Liver (tissue), 9 donors: Measurements from ENCODE around the gene GLRX. TPM values are rescaled to one million over a fixed set of nuclear protein-coding genes. Genes with fewer than 3 reads are reported as not detected.

ENCODE experiments used
- DNase-seq: peaks from one replicate; pipeline ENCODE4 v3.0.0-alpha.2; 2017; ENCODE audit warnings: low spot score
- H3K27ac ChIP-seq, 2 donors: one replicate each; pipeline ENCODE4 v1.7.0; 2013; ENCODE audit warnings: inconsistent platforms in 2 of 2, low read length in 2 of 2, control low read depth in 1 of 2, low read depth in 1 of 2, mild to moderate bottlenecking in 1 of 2
- H3K27me3 ChIP-seq, 4 donors: one replicate each; pipeline versions ENCODE4 v1.6.1 to v1.7.0; 2013; ENCODE audit warnings: low read length in 3 of 4, inconsistent platforms in 1 of 4, mild to moderate bottlenecking in 1 of 4, moderate library complexity in 1 of 4; ENCODE audit not compliant: control insufficient read depth in 4 of 4, insufficient read depth in 4 of 4
- H3K36me3 ChIP-seq, 4 donors: one replicate each; pipeline versions ENCODE4 v1.6.1 to v1.7.0; 2013; ENCODE audit warnings: low read length in 3 of 4, mild to moderate bottlenecking in 3 of 4, low read depth in 1 of 4, moderate library complexity in 1 of 4; ENCODE audit not compliant: control insufficient read depth in 4 of 4, insufficient read depth in 3 of 4
- H3K4me1 ChIP-seq, 4 donors: one replicate each; pipeline versions ENCODE4 v1.6.1 to v1.7.0; 2013; ENCODE audit warnings: low read length in 3 of 4, mild to moderate bottlenecking in 3 of 4, moderate library complexity in 1 of 4; ENCODE audit not compliant: control insufficient read depth in 4 of 4, insufficient read depth in 4 of 4
- H3K4me3 ChIP-seq, 3 donors: one replicate each; pipeline versions ENCODE4 v1.6.1 to v1.7.0; 2013; ENCODE audit warnings: low read length in 3 of 3, control low read depth in 1 of 3, low read depth in 1 of 3, mild to moderate bottlenecking in 1 of 3
- H3K9ac ChIP-seq, 2 donors: one replicate each; pipeline ENCODE4 v1.7.0; 2013; ENCODE audit warnings: low read length in 2 of 2, mild to moderate bottlenecking in 2 of 2, moderate library complexity in 2 of 2, control low read depth in 1 of 2, low read depth in 1 of 2
- H3K9me3 ChIP-seq, 4 donors: one replicate each; pipeline versions ENCODE4 v1.6.1 to v1.7.0; 2013; ENCODE audit warnings: low read length in 3 of 4; ENCODE audit not compliant: control insufficient read depth in 4 of 4
- EGR1 ChIP-seq, 2 donors: IDR thresholded peaks; 2 replicates each; pipeline ENCODE4 v1.6.1; 2016 to 2018; ENCODE audit warnings: antibody characterized with exemption in 2 of 2, low read depth in 2 of 2
- FOXA1 ChIP-seq: IDR thresholded peaks from 2 replicates; pipeline ENCODE4 v1.6.1; 2016; ENCODE audit warnings: antibody characterized with exemption
- FOXA2 ChIP-seq: IDR thresholded peaks from 2 replicates; pipeline ENCODE4 v1.6.1; 2016; ENCODE audit warnings: antibody characterized with exemption
- GABPA ChIP-seq, 2 donors: IDR thresholded peaks in 1 of 2; conservative IDR thresholded peaks in 1 of 2; 2 replicates each; pipeline ENCODE4 v1.6.1; 2016; ENCODE audit warnings: antibody characterized with exemption in 2 of 2, mild to moderate bottlenecking in 1 of 2, moderate library complexity in 1 of 2
- HNF4A ChIP-seq, 2 donors: conservative IDR thresholded peaks; 2 replicates each; pipeline ENCODE4 v1.6.1; 2016; ENCODE audit warnings: antibody characterized with exemption in 2 of 2, mild to moderate bottlenecking in 2 of 2
- HNF4G ChIP-seq: IDR thresholded peaks from 2 replicates; pipeline ENCODE4 v1.6.1; 2016; ENCODE audit warnings: antibody characterized with exemption
- JUND ChIP-seq, 2 donors: IDR thresholded peaks; 2 replicates each; pipeline ENCODE4 v1.6.1; 2016; ENCODE audit warnings: antibody characterized with exemption in 2 of 2
- RAD21 ChIP-seq, 2 donors: IDR thresholded peaks; 2 replicates each; pipeline ENCODE4 v1.6.1; 2016; ENCODE audit warnings: antibody characterized with exemption in 2 of 2, mild to moderate bottlenecking in 2 of 2
- REST ChIP-seq: IDR thresholded peaks from 2 replicates; pipeline ENCODE4 v1.6.1; 2016; ENCODE audit warnings: antibody characterized with exemption, mild to moderate bottlenecking
- RXRA ChIP-seq, 2 donors: IDR thresholded peaks; 2 replicates each; pipeline ENCODE4 v1.6.1; 2017 to 2018; ENCODE audit warnings: antibody characterized with exemption in 2 of 2, mild to moderate bottlenecking in 1 of 2
- SP1 ChIP-seq: IDR thresholded peaks from 2 replicates; pipeline ENCODE4 v1.6.1; 2018; ENCODE audit warnings: antibody characterized with exemption, mild to moderate bottlenecking
- TAF1 ChIP-seq: conservative IDR thresholded peaks from 2 replicates; pipeline ENCODE4 v1.6.1; 2016; ENCODE audit warnings: antibody characterized with exemption, mild to moderate bottlenecking
- ZBTB33 ChIP-seq: IDR thresholded peaks from 2 replicates; pipeline ENCODE4 v1.6.1; 2016; ENCODE audit warnings: antibody characterized with exemption
- WGBS: extraction: QIAGEN DNeasy Blood & Tissue Kit; methylation state at CpG from one replicate; pipeline ENCODE4 v1.1.7; 2013; 5-methylcytosine and 5-hydroxymethylcytosine counted together
- polyA plus RNA-seq, 2 donors: library from polyadenylated mRNA; stranded (reverse) in 1 of 2; unstranded in 1 of 2; fragments of 200-250 nt in 1 of 2; fragments of >200 nt in 1 of 2; fragmentation: Nextera tagmentation in 1 of 2; extraction: Ambion mirVana in 1 of 2; gene quantifications; one replicate each; pipeline versions ENCODE4 v1.2.1 to v1.2.3, GENCODE V29; 2013 to 2015
- total RNA-seq, 2 donors: library from RNA; depleted of rRNA; stranded (reverse); fragments of >200 nt; gene quantifications; one replicate each; pipeline ENCODE4 v1.2.3, GENCODE V29; 2014
- TF ChIP-seq, protein P1 (sequence below): IDR thresholded peaks from 2 replicates; pipeline ENCODE4 v1.6.1; 2016; ENCODE audit warnings: antibody characterized with exemption
- TF ChIP-seq, protein P2 (sequence below): IDR thresholded peaks from 2 replicates; pipeline ENCODE4 v1.6.1; 2016; ENCODE audit warnings: antibody characterized with exemption
- TF ChIP-seq, protein P3 (sequence below): fragments of 150-350 bp; IDR thresholded peaks from 2 replicates; pipeline ENCODE4 v1.5.1; 2017; ENCODE audit warnings: improper control_type of control experiment, low read depth, low read length; ENCODE audit not compliant: missing input control
- donor health status: healthy.
- donor health status: healthy.
- donor health status: healthy.
- donor health status: healthy.
- donor health status: healthy.

Gene GLRX
- total and polyA plus RNA-seq, 4 donors: 48.2 to 187 (median 107) TPM

DNA sequence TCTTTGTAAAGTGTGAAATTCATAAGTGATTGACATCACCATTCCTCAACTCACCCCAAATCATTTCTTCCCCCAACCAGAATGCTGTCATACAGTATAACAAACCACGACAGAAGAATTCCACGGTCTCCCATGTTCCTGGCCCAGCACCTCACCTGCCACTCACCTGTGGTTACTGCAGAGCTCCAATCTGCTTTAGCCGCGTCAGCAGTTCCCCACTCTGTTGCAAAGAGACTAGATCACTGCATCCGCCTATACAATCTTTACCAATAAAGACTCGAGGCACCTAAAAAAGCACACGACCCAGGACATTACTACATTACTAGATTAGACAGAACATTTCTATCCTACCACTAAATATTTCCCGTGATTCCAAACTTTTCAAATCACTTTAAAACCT, 6.2 kb downstream of the GLRX start:
- H3K4me1 ChIP-seq: peaks cover 5 to 50% (median 35%) of the 10 kb centered on the region in 4 donors
- H3K9me3 ChIP-seq: no peaks in the 10 kb centered on the region
- WGBS: 95% methylated on average over 8 of the region's 8 CpGs
- no peak overlapping the region for H3K4me3 ChIP-seq
- H3K27ac ChIP-seq: no peak overlapping the region
- H3K36me3 ChIP-seq: peaks cover 3 to 35% (median 26%) of the 10 kb centered on the region in 4 donors
- TF ChIP-seq, protein P1, sequence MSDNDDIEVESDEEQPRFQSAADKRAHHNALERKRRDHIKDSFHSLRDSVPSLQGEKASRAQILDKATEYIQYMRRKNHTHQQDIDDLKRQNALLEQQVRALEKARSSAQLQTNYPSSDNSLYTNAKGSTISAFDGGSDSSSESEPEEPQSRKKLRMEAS: no peak
- no peak for TF ChIP-seq RXRA (IDR thresholded peaks at IDR 0.05)
- TF ChIP-seq GABPA (IDR thresholded peaks at IDR 0.05 in 1 of 2, conservative IDR thresholded peaks at IDR 0.05 in 1 of 2): no peak
- TF ChIP-seq, protein P2, sequence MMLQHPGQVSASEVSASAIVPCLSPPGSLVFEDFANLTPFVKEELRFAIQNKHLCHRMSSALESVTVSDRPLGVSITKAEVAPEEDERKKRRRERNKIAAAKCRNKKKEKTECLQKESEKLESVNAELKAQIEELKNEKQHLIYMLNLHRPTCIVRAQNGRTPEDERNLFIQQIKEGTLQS: no peak
- TF ChIP-seq HNF4G: no peak
- no peak for TF ChIP-seq SP1
- TF ChIP-seq EGR1 (IDR thresholded peaks at IDR 0.05; ENCODE audit: low read depth in 2 of 2): no peak
- no peak for TF ChIP-seq TAF1
- TF ChIP-seq RAD21 (IDR thresholded peaks at IDR 0.05): no peak
- no peak for TF ChIP-seq HNF4A (conservative IDR thresholded peaks at IDR 0.05)
- TF ChIP-seq FOXA2: no peak
- no peak for TF ChIP-seq FOXA1
- no peak for TF ChIP-seq ZBTB33
- no peak for TF ChIP-seq REST
- no peak for TF ChIP-seq JUND (IDR thresholded peaks at IDR 0.05)
- DNase-seq: no peak
- no peak overlapping the region for H3K9ac ChIP-seq
- no peaks in the 10 kb centered on the region for H3K27me3 ChIP-seq

DNA sequence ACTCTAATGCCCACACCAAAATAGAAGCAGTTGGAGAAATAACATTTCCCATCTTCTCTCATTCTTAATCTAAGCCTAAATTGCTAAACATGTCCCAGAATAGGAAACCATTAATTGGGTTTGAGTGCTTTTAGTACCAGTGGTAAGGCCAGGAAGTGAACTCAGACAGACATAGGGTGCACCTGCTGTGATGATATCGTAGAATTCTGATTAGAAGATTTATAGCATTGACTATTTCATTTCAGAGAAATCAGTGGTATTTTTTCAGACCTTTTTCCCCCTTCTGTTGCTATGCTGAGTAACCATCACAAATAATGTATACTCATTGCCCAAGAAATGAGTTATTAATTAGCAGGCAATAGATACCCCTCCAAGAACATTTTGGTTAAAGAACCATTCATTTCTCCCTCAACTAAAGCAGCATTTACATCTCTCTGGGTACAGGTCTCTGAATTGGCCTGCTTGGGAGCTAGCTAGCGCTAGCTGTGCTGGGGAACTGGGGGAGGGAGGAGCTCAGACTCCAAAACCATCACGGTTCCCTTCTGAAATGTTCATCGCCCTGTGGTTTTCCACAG, 7.3 kb downstream of the GLRX start:
- Histone ChIP-seq H3K9me3 (no peaks in the 10 kb centered on the region), H3K27me3 (no peaks in the 10 kb centered on the region), H3K4me1 (peaks cover 5 to 53% (median 41%) of the 10 kb centered on the region in 4 donors), H3K36me3 (peaks cover 3 to 35% (median 26%) of the 10 kb centered on the region in 4 donors), H3K4me3 (no peak overlapping the region), H3K9ac (no peak overlapping the region), H3K27ac (no peak overlapping the region)
- DNase-seq: no peak
- WGBS: 73% methylated on average over 4 of the region's 4 CpGs
- TF ChIP-seq FOXA2 (no peak), HNF4A (conservative IDR thresholded peaks at IDR 0.05) (no peak), TAF1 (no peak), HNF4G (no peak), ZBTB33 (no peak), JUND (IDR thresholded peaks at IDR 0.05) (no peak), REST (no peak), EGR1 (IDR thresholded peaks at IDR 0.05; ENCODE audit: low read depth in 2 of 2) (no peak), RAD21 (IDR thresholded peaks at IDR 0.05) (no peak), FOXA1 (no peak), GABPA (IDR thresholded peaks at IDR 0.05 in 1 of 2, conservative IDR thresholded peaks at IDR 0.05 in 1 of 2) (no peak)
- TF ChIP-seq, protein P3, sequence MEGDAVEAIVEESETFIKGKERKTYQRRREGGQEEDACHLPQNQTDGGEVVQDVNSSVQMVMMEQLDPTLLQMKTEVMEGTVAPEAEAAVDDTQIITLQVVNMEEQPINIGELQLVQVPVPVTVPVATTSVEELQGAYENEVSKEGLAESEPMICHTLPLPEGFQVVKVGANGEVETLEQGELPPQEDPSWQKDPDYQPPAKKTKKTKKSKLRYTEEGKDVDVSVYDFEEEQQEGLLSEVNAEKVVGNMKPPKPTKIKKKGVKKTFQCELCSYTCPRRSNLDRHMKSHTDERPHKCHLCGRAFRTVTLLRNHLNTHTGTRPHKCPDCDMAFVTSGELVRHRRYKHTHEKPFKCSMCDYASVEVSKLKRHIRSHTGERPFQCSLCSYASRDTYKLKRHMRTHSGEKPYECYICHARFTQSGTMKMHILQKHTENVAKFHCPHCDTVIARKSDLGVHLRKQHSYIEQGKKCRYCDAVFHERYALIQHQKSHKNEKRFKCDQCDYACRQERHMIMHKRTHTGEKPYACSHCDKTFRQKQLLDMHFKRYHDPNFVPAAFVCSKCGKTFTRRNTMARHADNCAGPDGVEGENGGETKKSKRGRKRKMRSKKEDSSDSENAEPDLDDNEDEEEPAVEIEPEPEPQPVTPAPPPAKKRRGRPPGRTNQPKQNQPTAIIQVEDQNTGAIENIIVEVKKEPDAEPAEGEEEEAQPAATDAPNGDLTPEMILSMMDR: no peak
- TF ChIP-seq, protein P1: no peak
